Endothelial cell of umbilical vein (primary cell): ENCODE data around the gene AIG1. TPM values are rescaled to one million over a fixed set of nuclear protein-coding genes. Genes with fewer than 3 reads are reported as not detected.

Experiments
- BruUV-seq: library from RNA; stranded (reverse); fragments of 400-500 nt; replicated peaks from 2 replicates; lab custom pipeline; 2021; lab: Mats Ljungman, UMichigan
- CTCF ChIA-PET: fragments of 300-600, 350-600 bp; sonication (Branson Sonifier 250); formaldehyde crosslinking; loops from one replicate; lab custom pipeline; 2021; ENCODE audit warnings: antibody characterized with exemption, inconsistent platforms; lab: Charles Lee
- POLR2A ChIA-PET: fragments of 300-600, 350-600 bp; sonication (Branson Sonifier 250); formaldehyde crosslinking; loops from one replicate; lab custom pipeline; 2021; ENCODE audit warnings: antibody characterized with exemption, inconsistent platforms; lab: Charles Lee
- DNase-seq: peaks from one replicate; pipeline ENCODE4 v3.0.0-alpha.2; 2011; ENCODE audit warnings: low read depth, low spot score
- FAIRE-seq: peaks from 2 replicates; lab custom pipeline; 2011; peaks lifted over from hg19 to GRCh38; lab: Jason Lieb, UNC
- H2AFZ ChIP-seq: 2 replicates; pipeline ENCODE4 v1.6.0; 2012; ENCODE audit warnings: low read depth, low read length, control low read depth, inconsistent platforms
- H3K27ac ChIP-seq: 2 replicates; pipeline ENCODE4 v1.5.1; 2011; ENCODE audit warnings: low read depth, mild to moderate bottlenecking, control low read depth, low read length, moderate library complexity; ENCODE audit not compliant: insufficient read depth
- H3K27me3 ChIP-seq, 2 experiments: 2 replicates each; pipeline versions ENCODE4 v1.6.0 to v1.6.1; 2011; ENCODE audit warnings: low read length in 2 of 2, mixed read lengths in 1 of 2; ENCODE audit not compliant: control insufficient read depth in 2 of 2, insufficient read depth in 2 of 2
- H3K36me3 ChIP-seq, 2 experiments: 2 replicates in 1 of 2; 3 replicates in 1 of 2; pipeline ENCODE4 v1.5.1; 2011; ENCODE audit warnings: low read length in 2 of 2, mild to moderate bottlenecking in 1 of 2, moderate library complexity in 1 of 2; ENCODE audit not compliant: control insufficient read depth in 2 of 2, insufficient read depth in 2 of 2; ENCODE audit errors: extremely low read depth in 1 of 2
- H3K4me1 ChIP-seq: 3 replicates; pipeline ENCODE4 v1.5.1; 2011; ENCODE audit warnings: mild to moderate bottlenecking, low read length; ENCODE audit not compliant: control insufficient read depth, insufficient read depth; ENCODE audit errors: extremely low read depth
- H3K4me2 ChIP-seq: 2 replicates; pipeline ENCODE4 v1.6.1; 2011; ENCODE audit warnings: low read length, control low read depth, mixed read lengths; ENCODE audit not compliant: insufficient read depth
- H3K4me3 ChIP-seq, 3 experiments: fragments of 200-600 bp in 1 of 3; sonication (generic), shearing (Covaris generic) in 1 of 3; replicated peaks in 1 of 3; 2 replicates each; pipeline ENCODE4 v1.5.1; 2011 to 2016; ENCODE audit warnings: control low read depth in 3 of 3, low read length in 3 of 3, mild to moderate bottlenecking in 2 of 3, inconsistent platforms in 1 of 3, low read depth in 1 of 3, moderate library complexity in 1 of 3; ENCODE audit not compliant: insufficient read depth in 1 of 3
- H3K79me2 ChIP-seq: 2 replicates; pipeline ENCODE4 v1.6.0; 2012; ENCODE audit warnings: low read length, inconsistent platforms; ENCODE audit not compliant: control insufficient read depth, insufficient read depth
- H3K9ac ChIP-seq: replicated peaks from 2 replicates; pipeline ENCODE3; 2011; ENCODE audit warnings: low read length, control low read depth; ENCODE audit not compliant: insufficient read depth; ENCODE audit errors: extremely low read depth
- H3K9me1 ChIP-seq: replicated peaks from 3 replicates; pipeline ENCODE4 v1.6.0; 2011; ENCODE audit warnings: mild to moderate bottlenecking, low read length; ENCODE audit not compliant: control insufficient read depth, insufficient read depth; ENCODE audit errors: extremely low read depth
- H3K9me3 ChIP-seq: replicated peaks from 2 replicates; pipeline ENCODE4 v1.5.1; 2012; ENCODE audit warnings: low read length, inconsistent platforms; ENCODE audit not compliant: control insufficient read depth, insufficient read depth
- H4K20me1 ChIP-seq: replicated peaks from 2 replicates; pipeline ENCODE3; 2011; ENCODE audit warnings: mild to moderate bottlenecking, low read length; ENCODE audit not compliant: control insufficient read depth, insufficient read depth; ENCODE audit errors: extremely low read depth
- FOS ChIP-seq: IDR thresholded peaks from 2 replicates; pipeline ENCODE4 v1.6.1; 2011; ENCODE audit warnings: mild to moderate bottlenecking, low read length, moderate library complexity, borderline replicate concordance; ENCODE audit not compliant: insufficient read depth
- GATA2 ChIP-seq: IDR thresholded peaks from 2 replicates; pipeline ENCODE4 v1.7.0; 2011; ENCODE audit warnings: low read depth, mild to moderate bottlenecking, moderate library complexity, mixed read lengths, low read length; ENCODE audit not compliant: insufficient read length, insufficient read depth
- JUN ChIP-seq: IDR thresholded peaks from 2 replicates; pipeline ENCODE4 v1.6.1; 2011; ENCODE audit warnings: borderline replicate concordance, low read depth; ENCODE audit not compliant: insufficient read length, insufficient read depth
- MYC ChIP-seq: IDR thresholded peaks from one replicate; pipeline ENCODE4 v1.6.1; 2011; ENCODE audit warnings: mild to moderate bottlenecking, low read depth, low read length
- POLR2A ChIP-seq: IDR thresholded peaks from 2 replicates; pipeline ENCODE4 v1.6.1; 2012; ENCODE audit warnings: low read depth, mild to moderate bottlenecking, control low read depth, low read length
- dilution Hi-C: fragments of 300-500 bp; cut with MboI; formaldehyde crosslinking; loops from one replicate; pipeline ENCODE4 v1.15.0; 2019; ENCODE audit warnings: low sequenced_read_pairs; ENCODE audit not compliant: extremely low pct_ligation_motif_present
- intact Hi-C: fragments of 100-400 bp; cut with micrococcal nuclease; formaldehyde crosslinking; loops from one replicate; pipeline ENCODE4 v1.10.0; 2022
- polyA plus RNA-seq, 4 experiments: library from polyadenylated mRNA; depleted of rRNA in 3 of 4; stranded (reverse) in 3 of 4; unstranded in 1 of 4; fragments of >200 nt; gene quantifications; 2 replicates each; pipeline versions ENCODE4 v1.2.1 to v1.2.3, GENCODE V29; 2011 to 2012; ENCODE audit warnings: missing spikeins in 1 of 4
- total RNA-seq: library from RNA; stranded (reverse); gene quantifications from 2 replicates; pipeline ENCODE4 v1.2.3, GENCODE V29; 2021
- TF ChIP-seq, protein P1 (sequence below), 2 donors: IDR thresholded peaks; 1 replicate in 1 of 2; 2 replicates in 1 of 2; pipeline ENCODE4 v1.5.1; 2011; ENCODE audit warnings: low read length in 2 of 2, mild to moderate bottlenecking in 2 of 2, moderate library complexity in 2 of 2, control low read depth in 1 of 2, inconsistent platforms in 1 of 2, low read depth in 1 of 2; ENCODE audit not compliant: insufficient read depth in 1 of 2; ENCODE audit errors: extremely low read depth in 1 of 2
- TF ChIP-seq, protein P2 (sequence below): IDR thresholded peaks from 2 replicates; pipeline ENCODE4 v1.6.1; 2011; ENCODE audit not compliant: insufficient read depth, insufficient read length

The AIG1 gene
- total and polyA plus RNA-seq, 2 donors (not counting 3 experiments of a cell fraction or from before 2014, with no cell fraction given): 17.7 to 22.7 TPM

DNA sequence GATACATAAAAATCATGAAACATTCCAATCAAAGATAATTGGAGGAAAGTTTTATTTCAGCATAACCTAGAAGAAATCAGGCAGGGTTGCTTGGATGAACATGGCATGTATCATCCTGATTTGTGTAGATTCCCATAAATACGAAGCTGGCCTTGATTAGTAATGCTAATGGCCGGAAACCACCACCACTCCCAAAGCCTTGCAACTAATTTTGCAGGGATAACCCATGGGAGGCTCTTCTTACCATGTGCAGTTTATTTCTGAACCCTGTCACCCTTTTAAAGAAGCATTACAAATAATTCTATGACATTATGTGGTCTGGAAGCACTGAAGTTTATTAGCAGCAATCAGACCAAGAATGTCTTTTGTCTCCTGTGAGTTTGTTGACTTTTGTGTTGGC is 80.8 kb downstream of the AIG1 start:
- Histone ChIP-seq H3K4me2 (no peak overlapping the region), H3K27ac (no peak overlapping the region), H3K9me1 (no peaks in the 10 kb centered on the region), H3K9ac (no peak overlapping the region), H3K36me3 (no peaks in the 10 kb centered on the region), H3K9me3 (no peaks in the 10 kb centered on the region), H3K4me3 (no peak overlapping the region), H2AFZ (no peak overlapping the region), H4K20me1 (no peaks in the 10 kb centered on the region), H3K4me1 (no peaks in the 10 kb centered on the region), H3K27me3 (no peaks in the 10 kb centered on the region), H3K79me2 (no peaks in the 10 kb centered on the region)
- dilution Hi-C loops: no loop called here
- intact Hi-C loops: no loop called here
- TF ChIP-seq, protein P1, sequence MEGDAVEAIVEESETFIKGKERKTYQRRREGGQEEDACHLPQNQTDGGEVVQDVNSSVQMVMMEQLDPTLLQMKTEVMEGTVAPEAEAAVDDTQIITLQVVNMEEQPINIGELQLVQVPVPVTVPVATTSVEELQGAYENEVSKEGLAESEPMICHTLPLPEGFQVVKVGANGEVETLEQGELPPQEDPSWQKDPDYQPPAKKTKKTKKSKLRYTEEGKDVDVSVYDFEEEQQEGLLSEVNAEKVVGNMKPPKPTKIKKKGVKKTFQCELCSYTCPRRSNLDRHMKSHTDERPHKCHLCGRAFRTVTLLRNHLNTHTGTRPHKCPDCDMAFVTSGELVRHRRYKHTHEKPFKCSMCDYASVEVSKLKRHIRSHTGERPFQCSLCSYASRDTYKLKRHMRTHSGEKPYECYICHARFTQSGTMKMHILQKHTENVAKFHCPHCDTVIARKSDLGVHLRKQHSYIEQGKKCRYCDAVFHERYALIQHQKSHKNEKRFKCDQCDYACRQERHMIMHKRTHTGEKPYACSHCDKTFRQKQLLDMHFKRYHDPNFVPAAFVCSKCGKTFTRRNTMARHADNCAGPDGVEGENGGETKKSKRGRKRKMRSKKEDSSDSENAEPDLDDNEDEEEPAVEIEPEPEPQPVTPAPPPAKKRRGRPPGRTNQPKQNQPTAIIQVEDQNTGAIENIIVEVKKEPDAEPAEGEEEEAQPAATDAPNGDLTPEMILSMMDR (IDR thresholded peaks at IDR 0.05; ENCODE audit: extremely low read depth in 1 of 2, insufficient read depth in 1 of 2, low read depth in 1 of 2, low read length in 2 of 2): no peak
- no peak for TF ChIP-seq JUN
- TF ChIP-seq MYC: no peak
- TF ChIP-seq, protein P2, sequence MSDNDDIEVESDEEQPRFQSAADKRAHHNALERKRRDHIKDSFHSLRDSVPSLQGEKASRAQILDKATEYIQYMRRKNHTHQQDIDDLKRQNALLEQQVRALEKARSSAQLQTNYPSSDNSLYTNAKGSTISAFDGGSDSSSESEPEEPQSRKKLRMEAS: no peak
- TF ChIP-seq FOS: no peak
- no peak for TF ChIP-seq POLR2A
- TF ChIP-seq GATA2: no peak
- CTCF ChIA-PET: interaction anchor here (1.5 kb wide), 1 partner anchor 28 kb away, joined by 3 read pairs; no protein-coding TSS in a partner anchor
- DNase-seq (no peak), FAIRE-seq (no peak)
- BruUV-seq: no TSS peak
- POLR2A ChIA-PET: no interaction called here
